ENCODE data around the gene UPK3BL2. TPM values are rescaled to one million over a fixed set of nuclear protein-coding genes. Genes with fewer than 3 reads are reported as not detected.
"Not testable (repeated sequence)": the region's sequence is repeated elsewhere in the genome, so short reads cannot be mapped to it uniquely, and the experiment has no call there.

UPK3BL2 gene
- total RNA-seq, 2 experiments from 2014 or later: 115 to 122 TPM

- H3K4me1 ChIP-seq (ENCODE audit: insufficient read depth, low read length); H3K27me3 Mint-ChIP-seq; H3K9me3 Mint-ChIP-seq; H3K36me3 ChIP-seq (ENCODE audit: insufficient read depth, low read length); CTCF ChIA-PET; POLR2A ChIA-PET; H3K4me3 Mint-ChIP-seq; H3K9me3 ChIP-seq (ENCODE audit: control insufficient read depth in 1 of 2, insufficient read depth in 1 of 2, low read length in 2 of 2); H3K4me1 Mint-ChIP-seq (ENCODE audit: low read depth); H3K4me3 ChIP-seq (ENCODE audit: low read length); H3K36me3 Mint-ChIP-seq (ENCODE audit: low read depth); H3K27ac ChIP-seq (ENCODE audit: low read depth in 1 of 2, low read length in 2 of 2); intact Hi-C loops (cut with DNase I, micrococcal nuclease); H3K27ac Mint-ChIP-seq; DNase-seq; H3K27me3 ChIP-seq (ENCODE audit: control insufficient read depth in 1 of 2, insufficient read depth in 2 of 2, low read length in 2 of 2); ATAC-seq (ENCODE audit: poor library complexity): not testable (repeated sequence)
Observed at GRCh38 chr7:102505298-102506185, 38.0 kb downstream of the UPK3BL2 start.

GRCh38 chr7:102503141-102503540 lies 40.4 kb downstream of the UPK3BL2 start:
- ATAC-seq (ENCODE audit: poor library complexity); H3K9me3 ChIP-seq (ENCODE audit: control insufficient read depth in 1 of 2, insufficient read depth in 1 of 2, low read length in 2 of 2); H3K4me3 Mint-ChIP-seq; H3K27ac ChIP-seq (ENCODE audit: low read depth in 1 of 2, low read length in 2 of 2); DNase-seq; H3K36me3 Mint-ChIP-seq (ENCODE audit: low read depth); H3K27me3 ChIP-seq (ENCODE audit: control insufficient read depth in 1 of 2, insufficient read depth in 2 of 2, low read length in 2 of 2); H3K4me1 Mint-ChIP-seq (ENCODE audit: low read depth); H3K27ac Mint-ChIP-seq; H3K4me3 ChIP-seq (ENCODE audit: low read length); H3K27me3 Mint-ChIP-seq; H3K9me3 Mint-ChIP-seq; CTCF ChIA-PET; H3K4me1 ChIP-seq (ENCODE audit: insufficient read depth, low read length); POLR2A ChIA-PET; intact Hi-C loops (cut with DNase I, micrococcal nuclease); H3K36me3 ChIP-seq (ENCODE audit: insufficient read depth, low read length): not testable (repeated sequence)

GRCh38 chr7:102498321-102498720 lies 45.2 kb downstream of the UPK3BL2 start:
- intact Hi-C loops (cut with DNase I, micrococcal nuclease); H3K9me3 ChIP-seq (ENCODE audit: control insufficient read depth in 1 of 2, insufficient read depth in 1 of 2, low read length in 2 of 2); H3K36me3 Mint-ChIP-seq (ENCODE audit: low read depth); H3K36me3 ChIP-seq (ENCODE audit: insufficient read depth, low read length); H3K4me1 ChIP-seq (ENCODE audit: insufficient read depth, low read length); H3K27ac ChIP-seq (ENCODE audit: low read depth in 1 of 2, low read length in 2 of 2); POLR2A ChIA-PET; H3K27me3 ChIP-seq (ENCODE audit: control insufficient read depth in 1 of 2, insufficient read depth in 2 of 2, low read length in 2 of 2); H3K4me3 ChIP-seq (ENCODE audit: low read length); ATAC-seq (ENCODE audit: poor library complexity); H3K4me3 Mint-ChIP-seq; H3K4me1 Mint-ChIP-seq (ENCODE audit: low read depth); H3K9me3 Mint-ChIP-seq; H3K27me3 Mint-ChIP-seq; CTCF ChIA-PET; DNase-seq; H3K27ac Mint-ChIP-seq: not testable (repeated sequence)

- H3K27me3 Mint-ChIP-seq; H3K27me3 ChIP-seq (ENCODE audit: control insufficient read depth in 1 of 2, insufficient read depth in 2 of 2, low read length in 2 of 2); intact Hi-C loops (cut with DNase I, micrococcal nuclease); ATAC-seq (ENCODE audit: poor library complexity); H3K4me1 ChIP-seq (ENCODE audit: insufficient read depth, low read length); H3K9me3 Mint-ChIP-seq; DNase-seq; H3K27ac ChIP-seq (ENCODE audit: low read depth in 1 of 2, low read length in 2 of 2); H3K27ac Mint-ChIP-seq; H3K36me3 Mint-ChIP-seq (ENCODE audit: low read depth); H3K9me3 ChIP-seq (ENCODE audit: control insufficient read depth in 1 of 2, insufficient read depth in 1 of 2, low read length in 2 of 2); H3K36me3 ChIP-seq (ENCODE audit: insufficient read depth, low read length); H3K4me1 Mint-ChIP-seq (ENCODE audit: low read depth); POLR2A ChIA-PET; H3K4me3 Mint-ChIP-seq; CTCF ChIA-PET; H3K4me3 ChIP-seq (ENCODE audit: low read length): not testable (repeated sequence)
Observed at GRCh38 chr7:102497308-102497707, 46.2 kb downstream of the UPK3BL2 start.

- H3K36me3 Mint-ChIP-seq (ENCODE audit: low read depth); H3K9me3 ChIP-seq (ENCODE audit: control insufficient read depth in 1 of 2, insufficient read depth in 1 of 2, low read length in 2 of 2); H3K9me3 Mint-ChIP-seq; ATAC-seq (ENCODE audit: poor library complexity); H3K27me3 Mint-ChIP-seq; CTCF ChIA-PET; H3K4me1 Mint-ChIP-seq (ENCODE audit: low read depth); H3K27ac ChIP-seq (ENCODE audit: low read depth in 1 of 2, low read length in 2 of 2); intact Hi-C loops (cut with DNase I, micrococcal nuclease); H3K4me1 ChIP-seq (ENCODE audit: insufficient read depth, low read length); H3K4me3 Mint-ChIP-seq; POLR2A ChIA-PET; H3K36me3 ChIP-seq (ENCODE audit: insufficient read depth, low read length); H3K27me3 ChIP-seq (ENCODE audit: control insufficient read depth in 1 of 2, insufficient read depth in 2 of 2, low read length in 2 of 2); H3K4me3 ChIP-seq (ENCODE audit: low read length); H3K27ac Mint-ChIP-seq: not testable (repeated sequence)
- peak in 1 of 14 experiments; percentile 0 for DNase-seq
Observed at GRCh38 chr7:102496861-102497260, 46.6 kb downstream of the UPK3BL2 start.

GRCh38 chr7:102494473-102495149 lies 48.9 kb downstream of the UPK3BL2 start:
- POLR2A ChIA-PET; H3K36me3 ChIP-seq (ENCODE audit: insufficient read depth, low read length); H3K9me3 Mint-ChIP-seq; H3K9me3 ChIP-seq (ENCODE audit: control insufficient read depth in 1 of 2, insufficient read depth in 1 of 2, low read length in 2 of 2); H3K4me1 ChIP-seq (ENCODE audit: insufficient read depth, low read length); H3K4me1 Mint-ChIP-seq (ENCODE audit: low read depth); H3K27me3 ChIP-seq (ENCODE audit: control insufficient read depth in 1 of 2, insufficient read depth in 2 of 2, low read length in 2 of 2); H3K4me3 ChIP-seq (ENCODE audit: low read length); H3K4me3 Mint-ChIP-seq; CTCF ChIA-PET; H3K27ac ChIP-seq (ENCODE audit: low read depth in 1 of 2, low read length in 2 of 2); H3K36me3 Mint-ChIP-seq (ENCODE audit: low read depth); H3K27ac Mint-ChIP-seq; H3K27me3 Mint-ChIP-seq; intact Hi-C loops (cut with DNase I, micrococcal nuclease); DNase-seq: not testable (repeated sequence)
- ATAC-seq (ENCODE audit: poor library complexity): peak; percentile 70

- H3K27ac ChIP-seq (ENCODE audit: low read depth in 1 of 2, low read length in 2 of 2): not testable (repeated sequence)
Observed at GRCh38 chr7:102494026-102494425, 49.5 kb downstream of the UPK3BL2 start.

More at GRCh38 chr7:102494026-102494425, 49.5 kb downstream of the UPK3BL2 start:
- H3K9me3 ChIP-seq (ENCODE audit: control insufficient read depth in 1 of 2, insufficient read depth in 1 of 2, low read length in 2 of 2); H3K4me1 ChIP-seq (ENCODE audit: insufficient read depth, low read length); CTCF ChIA-PET; intact Hi-C loops (cut with DNase I, micrococcal nuclease); POLR2A ChIA-PET; H3K27me3 Mint-ChIP-seq; H3K36me3 Mint-ChIP-seq (ENCODE audit: low read depth); H3K36me3 ChIP-seq (ENCODE audit: insufficient read depth, low read length); H3K4me3 Mint-ChIP-seq; H3K4me1 Mint-ChIP-seq (ENCODE audit: low read depth); H3K27me3 ChIP-seq (ENCODE audit: control insufficient read depth in 1 of 2, insufficient read depth in 2 of 2, low read length in 2 of 2); H3K27ac Mint-ChIP-seq; H3K9me3 Mint-ChIP-seq: not testable (repeated sequence)
- ATAC-seq (ENCODE audit: poor library complexity) (peak; percentile 6), DNase-seq (peak in 1 of 14 experiments; percentile 71)
- peak overlapping the region; percentile 41 for H3K4me3 ChIP-seq (ENCODE audit: low read length)
